NCI-H510A (cell line): ENCODE results near the gene TVP23B.
"Not testable (repeated sequence)": the region's sequence is repeated elsewhere in the genome, so short reads cannot be mapped to it uniquely, and the experiment has no call there.

Experiments
- DNase-seq: peaks from one replicate; lab custom pipeline; 2025; lab: John Stamatoyannopoulos, UW

Gene TVP23B

DNA sequence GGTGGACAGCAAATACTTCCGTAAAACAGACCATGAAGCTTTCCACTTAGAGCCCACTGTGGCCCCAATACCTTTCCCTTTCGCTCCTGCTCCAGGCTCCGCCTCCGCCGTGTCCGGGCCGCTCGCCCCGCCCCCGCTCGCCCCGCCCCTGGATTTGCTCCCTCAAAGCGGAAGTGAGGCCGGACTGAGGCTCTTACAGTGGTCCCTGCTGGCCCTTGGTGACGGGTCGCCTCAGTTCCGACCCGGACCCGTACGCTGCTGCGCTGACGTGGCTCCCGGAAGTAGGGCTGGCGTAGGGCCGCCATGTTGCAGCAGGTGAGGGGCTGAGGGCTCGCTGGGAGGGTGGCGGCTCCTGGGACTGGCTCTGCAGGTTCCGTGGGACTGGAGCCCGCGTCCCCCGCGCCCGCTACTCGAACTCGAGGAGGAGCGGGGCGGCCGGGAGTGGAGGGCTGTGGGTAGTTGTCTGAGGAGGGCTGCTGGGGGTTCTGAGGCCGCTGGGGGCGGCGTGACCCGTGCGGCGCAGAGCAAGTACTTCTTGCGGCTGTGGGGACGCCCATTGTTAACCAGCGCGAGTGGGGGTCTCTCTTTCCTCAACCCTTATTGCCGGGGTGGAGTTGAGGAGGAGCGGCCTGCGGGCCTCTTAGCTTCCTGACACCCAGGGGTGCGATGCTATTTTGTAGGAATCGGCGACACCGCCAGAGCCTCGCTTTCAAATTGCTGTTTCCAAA is at the start of gene TVP23B:
TSS of gene TVP23B (plus strand) at position 193 of the 728 bp plus-strand sequence. CDS start at position 304, 111 bp downstream.
- DNase-seq, result peak; percentile 93

DNA sequence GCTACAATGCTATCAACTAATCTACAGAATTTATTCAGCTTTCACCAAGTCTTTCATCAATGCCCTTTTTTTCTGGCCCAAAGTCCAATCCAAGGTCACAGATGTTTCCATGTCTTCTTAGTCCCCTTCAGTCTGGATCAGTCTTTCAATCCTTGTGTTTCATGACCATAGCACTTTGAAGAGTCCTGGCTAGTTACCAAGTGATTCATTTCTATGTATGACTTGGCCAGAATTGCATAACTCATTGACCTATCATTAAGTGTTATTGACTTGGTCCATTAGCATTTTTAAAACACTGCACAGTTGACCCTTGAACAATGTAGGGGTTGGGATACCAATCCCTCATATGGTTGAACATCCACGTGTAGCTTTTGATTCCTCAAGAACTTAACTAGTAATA is 48.5 kb upstream of the TVP23B start:
- not testable (repeated sequence) for DNase-seq

DNA sequence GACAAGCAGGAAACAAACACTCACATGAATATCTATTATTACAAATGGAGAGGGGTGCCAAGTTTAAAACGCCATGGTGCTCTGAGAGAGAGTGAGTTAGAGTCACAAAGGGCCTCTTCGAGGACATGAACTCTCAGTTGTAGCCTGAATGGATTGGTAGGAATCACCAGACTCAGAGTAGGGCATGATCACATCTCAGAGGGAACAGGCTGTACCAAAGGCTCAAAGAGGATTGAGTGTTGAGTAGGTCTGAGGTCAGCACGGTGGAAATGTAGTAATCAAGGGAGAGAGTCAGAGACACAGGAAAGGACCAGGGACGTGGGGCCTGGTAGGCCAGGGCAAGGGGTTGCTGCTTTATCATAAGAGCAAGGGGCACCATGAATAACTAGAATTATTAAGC is 47.6 kb upstream of the TVP23B start:
- DNase-seq, result not testable (repeated sequence)

DNA sequence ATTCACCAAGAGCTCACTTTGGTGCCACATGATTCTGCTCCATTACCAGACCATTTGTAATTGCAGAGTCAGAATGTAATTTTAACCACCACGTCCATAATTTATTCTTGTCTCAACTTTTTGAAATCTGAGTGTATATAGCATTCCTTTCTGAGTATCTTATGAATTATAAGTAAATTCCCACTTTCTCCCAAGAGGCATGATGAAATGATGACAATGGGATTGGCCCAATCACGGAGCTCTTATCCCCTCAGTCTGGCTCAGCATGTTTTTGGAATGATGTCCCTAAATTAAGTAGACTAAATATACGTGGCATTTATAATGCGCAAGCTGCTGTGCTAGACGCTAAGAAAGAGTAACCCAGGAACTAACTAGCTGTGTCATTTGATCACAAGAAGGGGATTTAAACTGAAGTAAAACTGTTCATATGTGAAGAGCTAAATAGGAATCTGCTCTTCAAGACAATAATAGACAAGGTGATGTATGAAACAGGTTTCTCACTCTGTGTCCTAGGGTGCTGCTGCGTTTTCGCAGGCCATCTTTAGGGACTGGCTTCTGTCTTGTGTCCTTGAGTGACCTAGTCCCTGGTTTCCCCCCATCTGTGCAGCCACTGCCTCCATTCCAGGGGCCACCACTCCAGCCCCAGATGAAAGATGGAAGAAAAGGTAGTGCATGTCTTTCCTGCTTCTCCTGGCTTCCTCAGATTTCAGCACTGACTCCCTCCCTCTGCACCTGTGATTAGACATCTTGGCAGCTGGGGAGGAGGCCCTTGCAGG is 41.2 kb upstream of the TVP23B start:
- not testable (repeated sequence) for DNase-seq

DNA sequence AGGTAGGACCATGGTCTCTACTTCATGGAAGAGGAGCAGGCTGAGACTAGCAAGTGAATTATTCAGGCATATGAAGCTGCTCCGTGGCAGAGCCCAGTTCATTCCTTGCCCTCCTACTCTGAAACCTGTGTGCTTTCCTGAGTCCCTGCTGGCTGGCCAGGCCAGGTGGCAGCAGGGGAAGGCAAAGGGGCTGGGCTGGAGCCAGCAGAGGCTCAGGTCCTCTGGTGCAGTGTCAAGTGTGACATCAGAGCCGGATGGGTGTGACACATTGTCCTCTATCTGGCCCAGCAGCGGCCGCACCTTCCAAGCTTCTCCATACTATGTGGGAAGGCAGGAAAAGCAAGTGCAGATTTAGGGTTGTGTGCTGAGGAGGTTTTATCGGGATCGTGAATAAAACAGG is 39.8 kb upstream of the TVP23B start:
- not testable (repeated sequence) for DNase-seq

DNA sequence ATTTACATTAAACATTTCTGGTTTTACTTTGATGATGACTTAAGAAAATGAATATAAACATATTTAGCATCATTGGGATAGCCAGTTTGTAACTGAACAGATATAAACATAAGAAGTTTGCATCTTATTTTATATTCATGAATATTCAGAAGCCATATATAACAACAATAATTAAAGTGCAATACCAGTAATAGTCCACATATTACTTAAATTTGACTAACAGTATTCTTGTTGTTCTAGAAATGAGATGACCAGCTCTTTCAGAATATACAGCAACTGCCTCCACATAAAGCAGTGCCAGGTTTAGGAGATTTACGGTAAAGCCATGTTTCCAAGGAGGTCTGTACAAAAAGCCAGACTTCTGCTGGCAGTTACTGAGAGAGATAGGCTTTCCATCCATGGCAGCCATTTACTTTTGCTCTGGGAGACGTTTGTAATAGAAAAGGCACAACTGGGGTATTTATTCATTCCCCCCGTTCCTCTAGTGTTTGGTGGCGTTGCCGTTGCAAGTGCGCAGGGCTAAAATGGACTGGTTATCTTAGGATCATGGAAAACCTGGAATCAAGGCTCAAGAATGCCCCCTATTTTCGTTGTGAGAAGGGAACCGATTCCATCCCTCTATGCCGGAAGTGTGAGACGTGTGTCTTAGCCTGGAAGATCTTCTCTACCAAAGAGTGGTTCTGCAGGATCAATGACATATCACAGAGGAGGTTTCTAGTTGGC is 37.1 kb upstream of the TVP23B start, which contains the start of gene FBXW10:
TSS of gene FBXW10 (plus strand) at position 356 of the 723 bp plus-strand sequence. CDS start at position 547, 191 bp downstream.
- DNase-seq, result not testable (repeated sequence)

DNA sequence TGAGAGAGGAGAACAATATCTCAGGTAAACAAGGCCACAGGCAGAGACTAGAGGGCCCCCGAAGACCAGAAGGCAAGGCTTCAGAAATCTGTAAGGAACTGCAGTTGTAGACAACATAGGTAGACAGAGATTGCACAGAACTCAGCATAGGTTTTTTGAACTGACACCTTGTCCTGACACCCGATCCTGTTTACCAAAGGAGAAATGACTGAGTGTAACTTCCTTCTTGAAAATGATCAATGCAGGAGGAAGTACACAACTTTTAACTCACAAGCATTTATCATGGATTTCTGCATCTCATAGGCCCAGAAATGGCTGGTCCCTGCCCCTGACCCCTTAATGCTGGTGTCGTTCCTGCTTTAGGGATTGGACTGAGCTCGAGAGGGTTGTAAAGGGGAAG is 36.3 kb upstream of the TVP23B start:
- DNase-seq, result not testable (repeated sequence)

DNA sequence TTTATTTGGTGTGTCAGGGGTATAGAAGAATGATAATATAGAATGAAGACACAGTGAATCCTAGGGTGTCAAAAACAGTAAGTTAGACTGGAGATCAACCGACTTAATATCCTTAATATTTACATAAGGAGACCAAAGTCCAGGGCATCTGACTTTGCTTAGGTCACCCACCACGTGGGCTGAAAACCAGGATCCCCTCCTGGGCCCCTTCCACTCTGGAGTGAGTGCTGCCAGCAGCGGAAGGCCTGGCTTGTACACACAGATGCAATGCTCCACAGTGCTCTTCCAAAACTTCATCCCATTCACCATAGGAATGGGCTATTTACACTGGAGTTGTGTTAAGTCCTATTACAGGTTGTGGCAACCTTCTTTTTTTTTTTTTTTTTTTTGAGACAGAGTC is 34.4 kb upstream of the TVP23B start:
- DNase-seq, result not testable (repeated sequence)

DNA sequence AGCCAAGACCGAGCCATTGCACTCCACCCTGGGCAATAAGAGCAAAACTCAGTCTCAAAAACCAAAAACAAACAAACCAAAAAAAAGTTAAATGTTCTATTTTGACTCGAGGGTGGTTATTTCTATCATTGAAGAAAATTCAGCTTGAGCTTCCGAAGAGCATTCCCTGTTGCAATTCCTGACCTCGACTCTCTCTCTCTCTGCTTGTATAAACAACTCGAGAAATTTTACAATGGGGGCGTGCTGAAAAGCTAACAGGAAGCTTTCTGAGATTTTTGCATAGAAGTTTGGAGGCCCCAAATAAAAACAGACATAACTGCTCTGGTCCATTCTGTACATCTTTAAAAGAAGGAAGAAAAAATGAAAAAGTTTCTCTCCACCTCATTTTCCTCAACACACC is 33.5 kb upstream of the TVP23B start:
- DNase-seq, result not testable (repeated sequence)

DNA sequence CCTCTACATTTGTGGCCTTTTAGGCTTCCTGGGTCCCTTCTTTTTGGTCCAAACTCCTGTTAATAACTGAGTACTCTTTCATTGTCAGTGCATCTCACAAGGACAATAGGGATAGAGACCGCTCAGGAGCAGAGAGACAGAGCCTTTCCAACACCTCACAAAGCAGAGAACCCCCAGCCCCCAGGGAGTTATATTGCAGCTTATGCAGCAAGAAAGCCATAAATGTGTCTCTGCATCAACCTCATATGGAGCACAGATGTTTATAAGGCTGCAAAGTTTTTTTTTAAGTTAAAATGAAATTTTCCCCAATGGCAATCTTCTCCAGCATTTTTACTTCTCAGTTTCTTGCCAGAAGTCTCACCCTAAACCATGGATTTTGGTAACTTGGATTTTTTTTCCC is 30.7 kb upstream of the TVP23B start:
- DNase-seq, result not testable (repeated sequence)

DNA sequence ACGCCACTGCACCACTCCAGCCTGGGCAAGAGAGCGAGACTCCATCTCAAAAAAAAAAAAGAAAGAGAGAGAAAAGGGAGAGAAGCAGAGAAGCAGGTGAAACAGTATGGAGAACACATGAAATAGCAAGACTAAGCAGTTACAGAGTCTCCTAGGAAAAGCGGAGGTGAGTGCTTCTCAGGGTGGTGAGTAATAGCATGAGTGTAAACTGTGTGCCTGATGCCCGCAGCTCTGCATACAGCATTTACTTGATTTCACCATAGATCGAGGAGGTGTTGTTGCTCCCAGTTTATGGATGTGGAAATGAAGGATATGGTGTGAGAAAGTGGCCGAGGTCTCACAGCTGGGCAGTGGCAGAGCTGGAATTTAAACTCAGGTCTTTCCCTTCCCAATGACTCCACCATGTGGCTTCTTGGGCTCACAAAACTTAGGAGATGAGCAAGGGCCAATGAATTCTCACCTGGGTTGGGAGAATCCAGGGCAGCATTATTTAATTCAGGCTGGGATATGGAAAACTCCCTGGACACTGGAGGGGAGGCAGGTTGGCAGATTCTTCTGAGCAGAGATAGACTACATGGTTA is 27.1 kb upstream of the TVP23B start:
- DNase-seq, result not testable (repeated sequence)

DNA sequence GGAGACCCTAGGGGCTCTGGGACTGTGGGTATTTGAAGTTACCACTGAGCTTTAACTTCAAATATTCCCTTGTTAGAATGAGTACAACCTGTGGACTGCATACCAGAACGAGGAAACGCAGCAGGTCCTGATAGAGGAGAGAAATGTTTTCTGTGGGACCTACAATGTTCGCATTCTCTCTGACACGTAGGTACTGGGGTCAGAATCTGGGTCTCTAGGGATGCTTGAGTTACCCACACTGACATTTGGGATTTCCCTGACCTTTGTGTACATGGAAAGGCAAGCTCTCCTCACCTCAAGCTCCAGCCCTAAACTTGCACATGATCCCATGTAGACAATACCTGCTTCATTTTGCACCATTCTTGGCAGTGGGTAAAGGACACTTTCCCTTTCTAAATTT is 25.0 kb upstream of the TVP23B start:
- not testable (repeated sequence) for DNase-seq

DNA sequence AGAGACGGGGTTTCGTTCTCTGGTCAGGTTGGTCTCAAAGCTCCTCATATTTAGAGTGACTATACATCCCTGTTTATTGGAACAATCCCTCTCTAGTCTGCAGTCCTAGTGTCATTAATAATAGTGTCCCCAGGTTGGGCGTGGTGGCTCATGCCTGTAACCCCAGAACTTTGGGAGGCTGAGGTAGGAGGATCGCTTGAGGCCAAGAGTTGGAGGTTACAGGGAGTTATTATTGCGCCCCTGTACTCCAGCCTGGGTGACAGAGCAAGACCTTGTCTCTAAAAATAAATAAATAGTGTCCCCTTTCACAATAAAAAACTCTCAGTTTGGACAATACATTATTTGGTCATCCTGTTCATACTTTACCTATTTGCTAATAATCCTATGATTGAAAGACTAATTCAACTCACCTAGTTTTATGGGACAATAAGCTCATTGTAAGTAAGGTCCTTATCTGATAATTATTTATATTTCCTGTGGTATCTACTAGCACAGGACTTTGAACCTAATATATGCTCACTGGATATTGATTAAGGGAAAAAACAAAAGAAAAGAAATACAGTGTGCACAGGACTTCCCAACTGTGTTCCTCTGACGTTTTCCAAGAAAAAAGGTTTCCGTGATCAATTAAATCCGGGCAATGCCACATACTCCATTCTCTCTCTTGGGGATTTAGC is 23.5 kb upstream of the TVP23B start:
- not testable (repeated sequence) for DNase-seq

DNA sequence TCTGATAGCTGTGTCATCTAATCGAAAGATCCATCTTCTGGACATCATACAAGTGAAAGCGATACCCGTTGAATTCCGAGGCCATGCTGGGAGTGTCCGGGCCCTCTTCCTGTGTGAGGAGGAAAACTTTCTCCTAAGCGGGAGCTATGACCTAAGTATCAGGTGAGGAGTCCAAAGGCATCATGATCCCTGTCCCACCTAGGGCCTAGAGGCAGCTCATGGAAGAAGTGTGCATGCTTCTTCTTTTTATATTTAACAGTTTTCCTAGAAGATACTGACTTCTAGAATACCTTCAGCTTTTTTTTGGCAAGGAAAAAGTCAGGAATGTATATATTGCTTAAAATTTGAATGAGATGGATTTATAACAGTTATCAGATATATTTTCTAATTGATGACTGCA is 22.6 kb upstream of the TVP23B start:
- DNase-seq, result not testable (repeated sequence)

DNA sequence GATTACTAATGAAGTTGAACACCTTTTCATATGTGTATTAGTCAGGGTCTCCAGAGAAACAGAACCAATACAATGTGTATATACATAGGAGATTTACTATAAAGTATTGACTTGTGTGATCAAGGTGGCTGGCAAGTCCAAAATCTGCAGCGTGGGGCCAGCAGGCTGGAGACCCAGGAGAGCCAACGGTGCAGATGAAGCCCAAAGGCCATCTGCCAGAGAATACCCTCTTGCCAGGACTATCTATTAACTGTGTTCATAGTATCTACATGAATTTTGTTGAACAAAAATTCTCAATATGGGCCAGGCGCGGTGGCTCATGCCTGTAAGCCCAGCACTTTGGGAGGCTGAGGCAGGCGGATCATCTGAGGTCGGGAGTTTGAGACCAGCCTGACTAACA is 20.8 kb upstream of the TVP23B start:
- not testable (repeated sequence) for DNase-seq

DNA sequence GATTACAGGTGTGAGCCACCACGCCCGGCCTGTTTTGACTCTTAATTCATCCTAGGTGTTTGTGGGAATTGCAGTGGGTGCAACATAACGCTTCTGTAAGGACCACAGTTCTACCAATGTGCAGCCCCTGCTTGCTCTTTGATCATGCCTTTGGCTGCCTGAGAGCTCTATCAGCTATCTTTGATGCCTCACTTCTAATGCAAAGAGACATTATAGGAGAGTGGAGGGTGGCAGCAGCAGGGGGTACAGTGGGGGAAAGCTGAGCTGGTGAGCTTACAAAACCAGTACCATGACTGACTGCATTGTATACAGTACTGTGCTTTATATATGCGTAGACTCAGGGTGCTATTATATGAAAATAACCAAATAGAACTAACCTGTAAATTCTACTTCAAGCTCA is 10.4 kb upstream of the TVP23B start:
- DNase-seq, result not testable (repeated sequence)

DNA sequence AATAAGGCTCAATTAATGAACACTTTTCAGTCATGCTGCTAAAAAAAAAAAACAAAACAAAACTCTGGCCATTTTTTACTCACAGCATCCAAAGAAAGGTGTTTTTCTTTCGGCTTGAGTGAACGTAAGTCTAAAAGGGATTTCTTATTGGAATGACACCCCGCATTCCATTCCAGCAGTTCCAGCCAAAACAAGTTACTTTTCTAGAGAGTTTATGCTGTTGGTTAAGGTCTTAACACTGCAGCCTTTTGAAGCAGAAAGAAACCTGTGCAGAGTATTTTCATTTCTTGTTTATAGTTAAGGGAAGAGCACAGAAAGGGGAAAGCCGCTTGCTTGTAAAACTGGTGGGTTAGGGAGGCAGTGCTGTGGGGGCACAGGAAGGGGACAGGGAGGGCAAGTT is 9.9 kb upstream of the TVP23B start:
- DNase-seq, result not testable (repeated sequence)

DNA sequence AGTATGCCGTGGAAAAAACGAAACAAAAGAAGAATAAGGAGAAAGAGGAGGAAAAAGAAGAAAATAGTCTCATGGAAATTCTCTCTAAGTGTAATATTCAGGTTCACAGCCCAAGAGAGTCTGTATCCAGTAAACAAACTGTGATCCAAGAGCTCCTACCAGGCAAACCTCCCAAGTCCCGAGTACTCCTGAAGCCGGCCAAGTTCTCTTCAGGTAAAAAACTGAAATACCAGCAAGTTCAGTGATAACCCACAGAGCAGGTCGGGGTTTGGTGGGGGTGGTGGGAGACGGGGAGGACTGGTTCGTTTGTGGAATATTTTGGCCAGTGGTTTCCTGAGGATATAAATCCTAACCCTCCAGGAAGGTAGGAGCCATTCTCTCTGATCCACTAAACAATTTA is 8.5 kb upstream of the TVP23B start:
- no peak for DNase-seq

DNA sequence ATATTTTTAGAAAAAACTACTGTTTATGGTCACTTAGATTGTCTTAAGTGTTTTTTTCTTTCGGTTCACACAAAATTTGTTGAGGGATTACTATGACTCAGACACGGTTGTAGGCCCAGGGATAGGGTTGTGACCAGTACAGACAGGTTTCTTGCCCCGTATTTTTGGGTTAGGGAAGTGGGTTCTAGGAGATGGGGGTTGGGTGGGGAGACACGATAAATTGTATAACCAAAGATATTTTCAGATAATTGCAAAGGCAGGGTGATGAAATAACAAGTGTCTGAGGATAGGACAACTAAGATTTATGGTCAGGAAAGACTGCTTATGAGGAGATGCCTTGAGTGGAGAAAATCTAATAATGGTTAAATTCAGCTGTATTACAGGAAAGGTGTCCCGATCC is 822 bp downstream of the TVP23B start:
- DNase-seq, result not testable (repeated sequence)

DNA sequence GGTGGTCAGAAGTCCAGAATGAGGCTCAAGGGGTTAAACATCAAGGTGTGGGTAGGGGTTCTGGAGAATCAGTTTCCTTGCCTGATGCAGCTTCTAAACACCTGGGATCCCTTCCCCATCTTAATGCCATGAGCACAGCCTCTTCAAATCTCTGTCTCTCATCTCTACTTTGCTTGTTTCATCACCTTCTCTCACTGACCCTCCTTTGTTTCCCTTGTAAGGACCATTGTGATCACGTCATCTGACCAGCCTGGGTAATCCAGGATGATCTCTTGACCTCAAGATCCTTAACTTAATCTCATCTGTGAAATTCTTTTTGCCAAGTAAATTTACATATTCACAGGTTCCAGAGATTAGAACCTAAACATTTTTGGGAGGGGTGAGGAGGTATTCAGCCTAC is 5.0 kb downstream of the TVP23B start:
- not testable (repeated sequence) for DNase-seq

DNA sequence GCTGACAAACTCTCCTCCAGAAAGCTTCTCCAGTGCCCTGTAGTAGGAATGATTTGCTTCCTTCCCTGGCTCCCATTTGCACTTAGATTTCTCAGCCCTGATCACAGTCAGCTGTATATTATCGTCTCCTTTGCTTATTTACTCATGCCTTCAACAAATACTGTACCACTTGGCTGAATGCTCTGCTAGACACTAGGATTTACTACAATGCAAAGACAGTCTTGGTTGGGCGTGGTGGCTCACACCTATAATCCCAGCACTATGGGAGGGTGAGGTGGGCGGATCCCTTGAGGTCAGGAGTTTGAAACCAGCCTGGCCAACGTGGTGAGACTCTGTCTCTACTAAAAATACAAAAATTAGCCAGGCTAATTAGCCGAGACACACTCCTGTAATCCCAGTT is 5.9 kb downstream of the TVP23B start:
- not testable (repeated sequence) for DNase-seq
